ENCODE data around the gene PLEKHH3. TPM values are rescaled to one million over a fixed set of nuclear protein-coding genes. Genes with fewer than 3 reads are reported as not detected.

The PLEKHH3 gene
- total and polyA plus RNA-seq, 2 of the 4 experiments (the other 2 are of a cell fraction) = 2.9 to 10.5 TPM

DNA sequence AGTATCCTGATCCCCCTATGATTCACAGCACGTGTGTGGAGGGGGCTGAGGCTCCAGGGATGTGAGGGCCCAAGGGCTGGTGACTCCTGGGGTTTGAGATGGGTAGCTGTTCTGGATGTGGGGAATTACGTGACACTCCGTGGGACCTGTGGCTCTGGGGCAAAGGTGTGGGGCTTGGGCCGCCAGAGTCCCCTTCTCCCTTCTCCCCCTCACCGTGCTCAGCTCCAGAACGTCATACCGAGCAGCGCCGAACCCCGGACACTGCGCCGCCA, 7.2 kb downstream of the PLEKHH3 start:
- Histone ChIP-seq H3K79me1 (ENCODE audit: low read depth in 1 of 2, low read length in 2 of 2) (peaks cover 5 to 51% of the 10 kb centered on the region in 2 experiments; a peak in 3 of 4 replicates), H2BK15ac (ENCODE audit: low read depth, low read length) (no peak overlapping the region), H2BK5ac (ENCODE audit: low read depth, low read length, poor library complexity, severe bottlenecking) (no peak overlapping the region), H3K56ac (ENCODE audit: extremely low read depth, insufficient read depth, low read length) (no peak overlapping the region), H2BK120ac (ENCODE audit: low read depth, low read length) (no peak overlapping the region), H4K20me1 (ENCODE audit: insufficient read depth, low read length) (peaks cover 32% of the 10 kb centered on the region), H3K9me3 (ENCODE audit: control insufficient read depth, insufficient read depth, low read length) (no peaks in the 10 kb centered on the region), H2AFZ (replicated peaks; ENCODE audit: low read length, poor library complexity) (no peak overlapping the region), H4K91ac (ENCODE audit: insufficient read depth, low read depth, low read length) (no peak overlapping the region), H3K4me2 (ENCODE audit: low read depth, low read length) (no peak overlapping the region), H2BK20ac (ENCODE audit: low read depth, low read length) (no peak overlapping the region), H2AK5ac (ENCODE audit: low read depth, low read length) (no peak overlapping the region), H3K9ac (ENCODE audit: low read depth, low read length) (no peak overlapping the region), H2AK9ac (replicated peaks; ENCODE audit: low read depth, low read length, poor library complexity) (no peak overlapping the region), H3K4me1 (ENCODE audit: control insufficient read depth, insufficient read depth, low read length) (peaks cover 21% of the 10 kb centered on the region), H4K8ac (ENCODE audit: low read depth in 2 of 2, low read length in 2 of 2) (no peak overlapping the region), H3K4ac (ENCODE audit: low read depth, low read length) (no peak overlapping the region), H3K18ac (ENCODE audit: low read depth, low read length) (no peak overlapping the region), H3K27me3 (ENCODE audit: control insufficient read depth, insufficient read depth, low read length) (no peaks in the 10 kb centered on the region), H3K36me3 (ENCODE audit: control insufficient read depth, insufficient read depth, low read length) (peaks cover 68% of the 10 kb centered on the region), H4K5ac (ENCODE audit: low read depth, low read length) (no peak overlapping the region), H3K9me1 (ENCODE audit: insufficient read depth, low read length) (peaks cover 12% of the 10 kb centered on the region), H3K23ac (ENCODE audit: low read depth, low read length) (no peak overlapping the region), H3K14ac (replicated peaks; ENCODE audit: low read depth, low read length) (no peak overlapping the region), H3K4me3 (ENCODE audit: insufficient read depth, low read depth, low read length) (no peak overlapping the region), H3K27ac (ENCODE audit: insufficient read depth, low read length) (no peak overlapping the region)
- no TSS peak for BruUV-seq (replicated peaks)
- CTCF ChIA-PET = no interaction called here
- DNase-seq (no peak), ATAC-seq (ENCODE audit: low read depth) (no peak)
- WGBS, 2 experiments (ENCODE audit: extremely low coverage in 2 of 2, insufficient read length in 1 of 2) = 85% methylated on average over 5 of the region's 12 CpGs; no CpG with 5 or more reads in 1 of the 2 experiments
- intact Hi-C loops (cut with micrococcal nuclease) (no loop called here), dilution Hi-C loops (cut with HindIII; ENCODE audit: low sequenced_read_pairs, unreplicated experiment) (no loop called here), in situ Hi-C loops (cut with MboI; ENCODE audit: low sequenced_read_pairs) (no loop called here)
- TF ChIP-seq FOS (IDR thresholded peaks at IDR 0.05; ENCODE audit: low read depth, low read length) (no peak), POLR2A (IDR thresholded peaks at IDR 0.05; ENCODE audit: low read depth, low read length) (no peak), CEBPB (IDR thresholded peaks at IDR 0.05; ENCODE audit: low read depth, low read length) (no peak), MXI1 (IDR thresholded peaks at IDR 0.05; ENCODE audit: borderline replicate concordance, low read depth, low read length) (no peak), MAFK (IDR thresholded peaks at IDR 0.05; ENCODE audit: low read depth, low read length) (no peak), CHD1 (IDR thresholded peaks at IDR 0.05; ENCODE audit: low read depth, low read length) (no peak), MAZ (IDR thresholded peaks at IDR 0.05; ENCODE audit: borderline replicate concordance, low read depth, low read length) (no peak), SMC3 (IDR thresholded peaks at IDR 0.05; ENCODE audit: low read depth, low read length) (no peak), RFX5 (IDR thresholded peaks at IDR 0.05; ENCODE audit: low read depth, low read length) (no peak), NFE2L2 (IDR thresholded peaks at IDR 0.05; ENCODE audit: low read depth, low read length) (no peak)
- TF ChIP-seq, protein P1, sequence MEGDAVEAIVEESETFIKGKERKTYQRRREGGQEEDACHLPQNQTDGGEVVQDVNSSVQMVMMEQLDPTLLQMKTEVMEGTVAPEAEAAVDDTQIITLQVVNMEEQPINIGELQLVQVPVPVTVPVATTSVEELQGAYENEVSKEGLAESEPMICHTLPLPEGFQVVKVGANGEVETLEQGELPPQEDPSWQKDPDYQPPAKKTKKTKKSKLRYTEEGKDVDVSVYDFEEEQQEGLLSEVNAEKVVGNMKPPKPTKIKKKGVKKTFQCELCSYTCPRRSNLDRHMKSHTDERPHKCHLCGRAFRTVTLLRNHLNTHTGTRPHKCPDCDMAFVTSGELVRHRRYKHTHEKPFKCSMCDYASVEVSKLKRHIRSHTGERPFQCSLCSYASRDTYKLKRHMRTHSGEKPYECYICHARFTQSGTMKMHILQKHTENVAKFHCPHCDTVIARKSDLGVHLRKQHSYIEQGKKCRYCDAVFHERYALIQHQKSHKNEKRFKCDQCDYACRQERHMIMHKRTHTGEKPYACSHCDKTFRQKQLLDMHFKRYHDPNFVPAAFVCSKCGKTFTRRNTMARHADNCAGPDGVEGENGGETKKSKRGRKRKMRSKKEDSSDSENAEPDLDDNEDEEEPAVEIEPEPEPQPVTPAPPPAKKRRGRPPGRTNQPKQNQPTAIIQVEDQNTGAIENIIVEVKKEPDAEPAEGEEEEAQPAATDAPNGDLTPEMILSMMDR (conservative IDR thresholded peaks at IDR 0.05; ENCODE audit: low read depth, low read length) = no peak
- POLR2A ChIA-PET (ENCODE audit: unreplicated experiment) = no interaction called here
